HS-5 (cell line): ENCODE data around the gene DOP1B.
"Not testable (repeated sequence)": the region's sequence is repeated elsewhere in the genome, so short reads cannot be mapped to it uniquely, and the experiment has no call there.

Source experiments
- DNase-seq: peaks from one replicate; pipeline ENCODE4 v3.0.0-alpha.2; 2012; ENCODE audit warnings: low read depth

The DOP1B gene

GRCh38 chr21:36156815-36157670 lies at the start of gene DOP1B:
Gene DOP1B (plus strand): TSS chr21:36156824. CDS start chr21:36164734, 7,910 bp downstream.
- DNase-seq, result no peak

- no peak for DNase-seq
These were observed 46.8 kb upstream of the DOP1B start for GRCh38 chr21:36109868-36110267.

GRCh38 chr21:36111238-36111637 lies 45.4 kb upstream of the DOP1B start:
- DNase-seq, result no peak

- DNase-seq, result no peak
These were observed 42.8 kb upstream of the DOP1B start for GRCh38 chr21:36113647-36114428.

DNA sequence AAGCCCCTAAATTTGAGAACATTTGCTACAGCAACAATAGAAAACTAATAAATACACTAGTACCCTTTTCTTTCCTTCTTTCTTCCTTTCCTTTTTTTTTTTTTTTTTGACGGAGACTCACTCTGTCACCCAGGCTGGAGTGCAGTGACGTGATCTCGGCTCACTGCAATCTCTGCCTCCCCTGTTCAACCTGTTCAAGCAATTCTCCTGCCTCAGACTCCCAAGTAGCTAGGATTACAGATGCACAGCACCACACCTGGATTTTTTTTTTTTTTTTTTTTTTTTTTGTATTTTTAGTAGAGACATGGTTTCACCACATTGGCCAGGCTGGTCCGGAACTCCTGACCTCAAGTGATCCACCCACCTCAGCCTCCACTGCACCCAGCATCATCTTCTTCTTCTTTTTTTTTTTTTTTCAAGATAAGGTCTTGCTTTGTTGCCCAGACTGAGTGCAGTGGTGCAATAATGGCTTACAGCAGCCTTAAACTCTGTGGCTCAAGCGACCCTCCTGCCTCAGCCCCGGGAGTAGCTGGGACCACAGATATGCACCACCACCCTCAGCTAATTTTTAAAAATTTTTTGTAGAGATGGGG lies 41.4 kb upstream of the DOP1B start:
- DNase-seq, result no peak

DNA sequence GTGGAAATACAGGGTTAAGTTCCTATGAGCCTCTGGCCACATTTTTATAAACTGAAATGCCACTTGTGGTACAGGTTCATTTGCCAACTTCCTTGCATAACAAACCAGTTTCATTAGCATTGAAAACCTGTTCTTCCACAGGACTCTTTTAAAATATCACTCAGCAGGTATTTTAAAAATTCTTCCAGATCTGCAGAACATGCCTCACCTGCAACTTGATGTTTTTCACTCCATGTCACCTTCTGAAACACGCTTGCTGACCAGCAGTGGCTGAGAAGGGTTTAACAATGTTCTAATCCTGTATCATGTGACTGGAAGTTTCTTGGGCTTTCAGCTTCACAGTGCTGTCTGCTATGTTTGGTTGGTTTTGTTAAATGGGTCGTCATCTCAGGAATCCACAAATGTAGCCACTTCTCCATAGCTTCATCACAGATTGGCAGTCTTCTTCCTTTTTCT lies 39.3 kb upstream of the DOP1B start:
- no peak for DNase-seq

DNA sequence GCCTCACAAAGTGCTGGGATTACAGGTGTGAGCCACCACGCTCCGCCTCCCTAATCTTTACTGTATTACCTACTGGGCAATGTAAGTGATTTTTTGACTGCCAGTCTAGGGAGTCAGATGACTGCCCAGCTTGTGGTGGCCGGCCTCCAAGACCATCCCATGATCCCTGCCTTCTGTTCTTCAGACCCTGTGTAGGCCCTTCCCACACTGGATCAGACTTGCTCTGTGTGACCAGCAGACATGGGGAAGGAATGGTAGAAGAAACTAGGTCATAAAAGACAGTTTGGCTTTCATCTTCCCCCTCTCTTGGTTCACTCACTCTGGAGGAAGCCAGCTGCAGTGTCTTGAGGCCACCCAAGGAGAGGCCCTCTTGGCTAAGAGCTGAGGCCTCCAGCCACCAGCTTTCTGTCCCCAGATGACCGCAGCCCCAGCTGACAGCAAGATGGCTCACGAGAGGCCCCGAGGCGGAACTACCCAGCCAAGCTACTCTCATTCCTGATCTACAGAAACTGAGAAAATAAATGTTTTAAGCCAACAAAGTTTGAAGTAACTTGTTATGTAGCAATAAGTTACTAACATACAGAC lies 36.2 kb upstream of the DOP1B start:
- DNase-seq, result no peak

GRCh38 chr21:36122977-36123376 lies 33.6 kb upstream of the DOP1B start:
- no peak for DNase-seq

DNA sequence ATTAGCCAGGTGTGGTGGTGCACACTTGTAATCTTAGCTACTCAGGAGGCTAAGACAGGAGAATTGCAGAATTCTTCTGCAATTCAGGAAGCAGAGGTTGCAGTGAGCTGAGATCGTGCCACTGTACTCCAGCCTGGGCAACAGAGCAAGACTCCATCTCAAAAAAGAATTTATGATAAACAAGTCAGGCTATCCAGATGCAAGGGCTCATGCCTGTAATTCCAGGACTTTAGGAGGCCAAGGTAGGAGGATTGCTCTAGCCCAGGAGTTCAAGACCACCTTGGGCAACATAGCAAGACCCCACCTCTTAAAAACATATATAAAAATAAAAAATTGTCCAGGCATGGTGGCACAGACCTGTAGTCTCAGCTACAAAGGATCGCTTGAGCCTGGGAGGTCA lies 32.2 kb upstream of the DOP1B start:
- no peak for DNase-seq

DNA sequence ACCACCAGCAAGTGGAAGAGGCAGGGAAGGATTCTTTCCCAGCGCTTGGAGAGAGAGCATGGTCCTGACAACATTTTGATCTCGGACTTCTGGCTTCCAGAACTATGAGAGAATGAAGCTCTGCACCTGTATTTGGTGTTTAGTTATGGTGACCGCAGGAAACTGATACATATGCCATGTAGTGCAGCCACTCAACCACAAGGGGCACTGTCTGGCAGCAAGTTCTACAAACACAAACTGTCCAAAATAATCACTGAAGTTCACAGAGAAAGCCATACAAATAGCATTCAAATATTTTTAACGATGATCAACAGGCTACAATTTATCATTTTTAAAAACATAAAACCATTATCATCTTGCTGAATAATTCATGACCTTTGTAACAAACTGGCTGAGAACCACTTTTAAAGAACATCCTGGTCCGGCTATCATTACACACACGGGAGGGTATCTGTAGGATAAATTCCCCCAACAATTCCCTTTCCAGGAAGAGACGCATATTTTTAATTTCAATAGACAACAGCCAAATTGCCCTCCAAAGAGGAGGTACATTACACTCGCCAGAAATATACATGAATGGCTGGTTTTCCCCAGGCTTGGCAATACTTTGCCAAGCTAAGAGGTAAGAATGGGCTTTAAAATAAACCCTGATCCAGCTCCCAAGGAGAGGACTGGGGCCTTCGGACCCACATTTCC lies 31.0 kb upstream of the DOP1B start:
- no peak for DNase-seq

DNA sequence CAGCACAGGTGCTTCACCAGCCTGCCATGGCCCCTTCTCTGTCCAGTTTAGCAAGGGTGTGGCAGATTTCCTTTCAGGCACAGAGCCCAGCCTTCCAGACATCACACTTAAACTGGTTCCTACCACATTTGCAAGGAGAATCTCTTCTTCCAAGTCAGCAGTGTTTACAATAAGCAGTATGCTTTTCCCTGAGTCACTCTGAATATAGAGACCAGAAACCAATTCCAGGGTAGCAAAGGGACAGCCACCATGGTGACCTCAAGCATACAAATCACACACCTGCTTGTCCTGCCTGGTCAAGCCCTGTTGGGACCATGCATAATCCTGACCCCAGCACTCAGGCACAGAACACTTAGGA lies 30.4 kb upstream of the DOP1B start:
- DNase-seq, result no peak

GRCh38 chr21:36126621-36127110 lies 30.0 kb upstream of the DOP1B start:
- no peak for DNase-seq

GRCh38 chr21:36127250-36127904 lies 29.2 kb upstream of the DOP1B start:
- no peak for DNase-seq

DNA sequence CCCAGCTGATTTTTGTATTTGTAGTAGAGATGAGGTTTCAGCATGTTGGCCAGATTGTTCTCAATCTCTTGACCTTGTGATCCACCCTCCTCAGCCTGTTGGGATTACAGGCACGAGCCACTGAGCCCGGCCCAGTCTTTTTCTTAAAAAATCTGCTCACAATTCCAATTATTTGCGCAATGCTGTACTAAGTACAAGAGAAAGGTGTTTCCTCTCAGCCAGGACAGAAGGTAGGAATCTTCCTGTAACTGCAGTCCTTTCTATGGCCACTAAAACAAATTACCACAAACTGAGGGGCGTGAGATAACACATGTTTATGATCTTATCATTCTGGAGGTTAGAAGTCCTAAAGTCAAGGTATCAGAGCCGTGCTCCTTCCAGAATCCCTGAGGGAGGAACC lies 28.6 kb upstream of the DOP1B start:
- DNase-seq, result no peak

DNA sequence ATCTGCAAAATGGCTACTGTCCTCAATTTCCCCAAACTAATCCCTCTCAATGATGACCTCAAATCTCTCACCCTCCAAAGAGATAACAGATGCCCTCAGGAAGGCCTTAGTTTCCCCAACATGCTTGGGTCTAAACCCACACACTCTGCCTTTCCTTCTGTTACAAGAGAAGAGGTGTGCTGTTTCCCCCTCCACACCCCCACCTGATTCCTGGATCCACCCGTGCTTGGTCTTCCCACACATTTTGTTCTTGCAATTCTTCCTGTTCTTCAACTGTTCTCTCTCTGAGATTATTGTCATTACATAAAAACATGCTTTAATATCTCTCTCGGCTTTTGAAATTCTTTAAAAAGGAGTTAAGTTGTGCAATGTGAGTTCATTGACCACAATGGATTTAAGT lies 27.4 kb upstream of the DOP1B start:
- no peak for DNase-seq

DNA sequence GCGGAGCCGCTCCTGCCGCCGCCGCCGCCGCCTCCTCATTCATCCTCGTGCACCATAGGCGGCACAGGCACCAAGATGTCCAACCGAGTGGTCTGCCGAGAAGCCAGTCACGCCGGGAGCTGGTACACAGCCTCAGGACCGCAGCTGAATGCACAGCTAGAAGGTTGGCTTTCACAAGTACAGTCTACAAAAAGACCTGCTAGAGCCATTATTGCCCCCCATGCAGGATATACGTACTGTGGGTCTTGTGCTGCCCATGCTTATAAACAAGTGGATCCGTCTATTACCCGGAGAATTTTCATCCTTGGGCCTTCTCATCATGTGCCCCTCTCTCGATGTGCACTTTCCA lies 26.2 kb upstream of the DOP1B start:
- not testable (repeated sequence) for DNase-seq

DNA sequence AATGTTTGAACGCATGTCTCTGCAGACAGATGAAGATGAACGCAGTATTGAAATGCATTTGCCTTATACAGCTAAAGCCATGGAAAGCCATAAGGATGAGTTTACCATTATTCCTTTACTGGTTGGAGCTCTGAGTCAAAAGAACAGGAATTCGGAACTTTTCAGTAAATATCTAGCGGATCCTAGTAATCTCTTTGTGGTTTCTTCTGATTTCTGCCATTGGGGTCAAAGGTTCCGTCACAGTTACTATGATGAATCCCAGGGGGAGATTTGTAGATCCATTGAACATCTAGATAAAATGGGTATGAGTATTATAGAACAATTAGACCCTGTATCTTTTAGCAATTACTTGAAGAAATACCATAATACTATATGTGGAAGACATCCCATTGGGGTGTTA lies 25.8 kb upstream of the DOP1B start:
- DNase-seq, result not testable (repeated sequence)

DNA sequence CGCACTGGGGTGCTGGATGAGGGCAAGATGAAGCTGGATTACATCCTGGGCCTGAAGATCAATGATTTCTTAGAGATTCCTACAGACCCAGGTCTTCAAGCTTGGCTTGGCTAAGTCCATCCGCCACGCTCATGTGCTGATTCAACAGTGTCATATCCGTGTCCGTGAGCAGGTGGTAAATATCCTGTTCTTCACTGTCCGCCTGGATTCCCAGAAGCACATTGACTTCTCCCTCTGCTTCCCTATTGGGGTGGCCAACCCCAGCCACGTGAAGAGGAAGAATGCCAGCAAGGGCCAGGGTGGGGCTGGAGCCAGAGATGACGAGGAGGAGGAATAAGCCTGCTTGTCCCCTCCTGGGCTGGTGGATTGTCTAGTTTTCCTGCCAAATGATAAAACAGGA lies 23.9 kb upstream of the DOP1B start:
- no peak for DNase-seq

DNA sequence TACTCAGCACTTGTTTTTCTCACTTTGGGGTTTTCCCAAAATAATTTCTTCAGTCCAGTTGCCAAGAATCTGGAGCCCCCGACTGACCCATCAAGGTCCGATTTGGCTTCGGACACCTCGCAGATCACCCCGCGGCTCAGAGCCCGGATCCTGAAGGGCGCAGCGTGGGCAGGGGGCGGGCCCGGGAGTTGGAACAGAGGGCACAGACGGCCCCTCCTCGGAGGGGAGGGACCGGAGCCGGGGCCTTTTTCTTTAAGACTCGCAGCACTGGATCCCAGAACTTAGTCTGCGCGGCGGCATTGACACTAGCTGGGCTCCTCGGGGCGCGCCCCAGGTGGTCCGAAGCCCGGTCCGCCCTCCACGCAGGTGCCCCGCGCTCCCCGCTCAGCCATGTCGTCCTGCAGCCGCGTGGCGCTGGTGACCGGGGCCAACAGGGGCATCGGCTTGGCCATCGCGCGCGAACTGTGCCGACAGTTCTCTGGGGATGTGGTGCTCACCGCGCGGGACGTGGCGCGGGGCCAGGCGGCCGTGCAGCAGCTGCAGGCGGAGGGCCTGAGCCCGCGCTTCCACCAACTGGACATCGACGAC lies 21.7 kb upstream of the DOP1B start, which contains the start of gene CBR3:
Gene CBR3, plus strand, starts transcription at position 277 of the 588 bp plus-strand sequence. Its CDS starts 114 bp downstream, at position 391.
- DNase-seq, result no peak

DNA sequence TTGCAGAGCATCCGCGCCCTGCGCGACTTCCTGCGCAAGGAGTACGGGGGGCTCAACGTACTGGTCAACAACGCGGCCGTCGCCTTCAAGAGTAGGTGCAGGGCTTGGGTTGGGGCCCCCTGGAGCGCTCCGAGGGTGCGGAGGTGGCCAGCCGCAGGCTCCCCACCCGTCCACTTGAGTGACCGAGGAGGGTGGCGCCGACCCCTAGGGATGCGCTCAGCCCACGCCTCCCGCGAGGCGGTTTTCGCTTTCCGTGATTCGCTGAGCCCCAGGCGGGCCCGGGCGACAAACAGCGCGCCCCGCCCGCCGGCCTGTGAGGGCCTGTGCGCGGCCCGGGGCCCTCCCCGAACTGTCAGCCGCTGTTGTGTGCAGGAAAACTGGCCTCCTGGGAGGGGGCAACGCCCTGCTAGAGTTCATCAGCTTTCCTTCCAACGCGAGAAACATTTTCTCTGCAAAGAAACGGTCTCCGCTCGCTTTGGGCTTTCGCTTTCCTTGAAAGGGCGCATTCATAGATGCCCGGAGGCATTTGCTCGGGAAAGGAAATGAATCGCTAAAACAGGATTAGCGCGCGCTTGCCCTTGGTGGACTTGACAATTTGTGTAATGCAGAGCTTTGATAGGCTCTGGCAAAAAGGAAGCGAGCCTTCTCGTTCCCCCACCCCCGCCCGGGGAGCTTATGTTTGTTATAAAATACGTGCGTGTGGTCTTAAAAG lies 21.1 kb upstream of the DOP1B start:
- DNase-seq, result peak; percentile 68
